HepG2 (cell line): ENCODE measurements around the gene MISP3. TPM values are rescaled to one million over a fixed set of nuclear protein-coding genes. Genes with fewer than 3 reads are reported as not detected.

Experiments used
- DNMT1 ChIP-seq: sonication (generic); formaldehyde crosslinking; IDR thresholded peaks from 2 replicates; pipeline ENCODE4 v1.5.1; 2020; ENCODE audit warnings: mild to moderate bottlenecking, missing genetic modification reagents
- ETV6 ChIP-seq: sonication (generic); formaldehyde crosslinking; conservative IDR thresholded peaks from 2 replicates; pipeline ENCODE4 v1.4.0; 2020; ENCODE audit warnings: missing genetic modification reagents
- FOSL2 ChIP-seq: sonication (generic); formaldehyde crosslinking; IDR thresholded peaks from 2 replicates; pipeline ENCODE4 v1.4.0; 2020; ENCODE audit warnings: missing genetic modification reagents
- GFI1 ChIP-seq: sonication (generic); formaldehyde crosslinking; IDR thresholded peaks from 2 replicates; pipeline ENCODE4 v1.5.0; 2020; ENCODE audit warnings: missing genetic modification reagents, mild to moderate bottlenecking, borderline replicate concordance
- HNRNPK ChIP-seq: fragments of 200-400 bp; formaldehyde crosslinking; IDR thresholded peaks from 2 replicates; pipeline ENCODE4 v1.6.1; 2018; ENCODE audit warnings: low read length, low read depth, moderate library complexity, mild to moderate bottlenecking; ENCODE audit not compliant: poor library complexity, severe bottlenecking
- IRX3 ChIP-seq: sonication (generic); formaldehyde crosslinking; IDR thresholded peaks from 2 replicates; pipeline ENCODE4 v1.8.1; 2023; ENCODE audit warnings: mild to moderate bottlenecking, low read depth, missing genetic modification reagents, borderline replicate concordance
- RORA ChIP-seq: sonication (generic); formaldehyde crosslinking; IDR thresholded peaks from 2 replicates; pipeline ENCODE4 v1.5.0; 2020; ENCODE audit warnings: mild to moderate bottlenecking, missing genetic modification reagents, moderate library complexity
- TAF15 ChIP-seq: fragments of 200-400 bp; formaldehyde crosslinking; IDR thresholded peaks from one replicate; pipeline ENCODE4 v1.6.1; 2018; ENCODE audit warnings: mild to moderate bottlenecking, low read depth, low read length; ENCODE audit not compliant: poor library complexity, severe bottlenecking
- U2AF1 ChIP-seq: fragments of 200-400 bp; formaldehyde crosslinking; optimal IDR thresholded peaks from 2 replicates; pipeline ENCODE3; 2017; ENCODE audit warnings: mild to moderate bottlenecking, low read depth, low read length
- ZEB1 ChIP-seq: IDR thresholded peaks from 2 replicates; pipeline ENCODE4 v1.6.1; 2012; ENCODE audit warnings: mild to moderate bottlenecking, low read depth, inconsistent platforms; ENCODE audit not compliant: insufficient replicate concordance
- ZMYM2 ChIP-seq: sonication (generic); formaldehyde crosslinking; IDR thresholded peaks from 2 replicates; pipeline ENCODE4 v1.8.0; 2022; ENCODE audit warnings: mild to moderate bottlenecking, missing genetic modification reagents
- ZNF263 ChIP-seq: sonication (generic); formaldehyde crosslinking; IDR thresholded peaks from 2 replicates; pipeline ENCODE4 v1.4.0; 2020; ENCODE audit warnings: missing genetic modification reagents
- ZNF329 ChIP-seq: sonication (generic); formaldehyde crosslinking; IDR thresholded peaks from 2 replicates; pipeline ENCODE4 v1.9.0; 2021; ENCODE audit warnings: low read depth, mild to moderate bottlenecking, missing genetic modification reagents
- ZNF713 ChIP-seq: sonication (generic); formaldehyde crosslinking; IDR thresholded peaks from 2 replicates; pipeline ENCODE4 v1.4.0; 2020; ENCODE audit warnings: mild to moderate bottlenecking, missing genetic modification reagents
- polyA plus RNA-seq, 8 experiments: library from polyadenylated mRNA; depleted of rRNA in 3 of 8; stranded (reverse) in 7 of 8; unstranded in 1 of 8; fragments of >200 nt; fragmentation: Illumina TruSeq in 4 of 8; extraction: Trizol in 4 of 8; gene quantifications; 2 replicates each; pipeline versions ENCODE4 v1.2.1 to v1.2.3, GENCODE V29; 2011 to 2016; ENCODE audit warnings: low read depth in 4 of 8, missing spikeins in 1 of 8, mixed read lengths in 1 of 8; ENCODE audit not compliant: insufficient read depth in 1 of 8
- total RNA-seq, 5 experiments: library from RNA; depleted of rRNA; stranded (reverse); fragments of >200 nt; fragmentation: Illumina TruSeq; extraction: Trizol; gene quantifications; 2 replicates each; pipeline ENCODE4 v1.2.3, GENCODE V29; 2016; ENCODE audit warnings: low read depth in 1 of 5
- TF ChIP-seq, protein P1 (sequence below): IDR thresholded peaks from 2 replicates; pipeline ENCODE4 v1.6.1; 2016; ENCODE audit warnings: missing compliant biosample characterization, missing genetic modification reagents, borderline replicate concordance
- TF ChIP-seq, protein P2 (sequence below): sonication (generic); formaldehyde crosslinking; IDR thresholded peaks from 2 replicates; pipeline ENCODE4 v1.8.0; 2022; ENCODE audit warnings: missing genetic modification reagents, low read depth, mild to moderate bottlenecking, borderline replicate concordance
- TF ChIP-seq, protein P3 (sequence below): fragments of 450-650 bp; IDR thresholded peaks from 2 replicates; pipeline ENCODE4 v1.6.1; 2017; ENCODE audit warnings: mild to moderate bottlenecking
- TF ChIP-seq, protein P4 (sequence below): sonication (generic); formaldehyde crosslinking; IDR thresholded peaks from 2 replicates; pipeline ENCODE4 v1.9.0; 2021; ENCODE audit warnings: mild to moderate bottlenecking, missing genetic modification reagents

The MISP3 gene
- total and polyA plus RNA-seq, 2 of the 13 experiments (the other 11 are each of a cell fraction or from before 2014, with no cell fraction given), result 2.5 to 5.4 TPM

DNA sequence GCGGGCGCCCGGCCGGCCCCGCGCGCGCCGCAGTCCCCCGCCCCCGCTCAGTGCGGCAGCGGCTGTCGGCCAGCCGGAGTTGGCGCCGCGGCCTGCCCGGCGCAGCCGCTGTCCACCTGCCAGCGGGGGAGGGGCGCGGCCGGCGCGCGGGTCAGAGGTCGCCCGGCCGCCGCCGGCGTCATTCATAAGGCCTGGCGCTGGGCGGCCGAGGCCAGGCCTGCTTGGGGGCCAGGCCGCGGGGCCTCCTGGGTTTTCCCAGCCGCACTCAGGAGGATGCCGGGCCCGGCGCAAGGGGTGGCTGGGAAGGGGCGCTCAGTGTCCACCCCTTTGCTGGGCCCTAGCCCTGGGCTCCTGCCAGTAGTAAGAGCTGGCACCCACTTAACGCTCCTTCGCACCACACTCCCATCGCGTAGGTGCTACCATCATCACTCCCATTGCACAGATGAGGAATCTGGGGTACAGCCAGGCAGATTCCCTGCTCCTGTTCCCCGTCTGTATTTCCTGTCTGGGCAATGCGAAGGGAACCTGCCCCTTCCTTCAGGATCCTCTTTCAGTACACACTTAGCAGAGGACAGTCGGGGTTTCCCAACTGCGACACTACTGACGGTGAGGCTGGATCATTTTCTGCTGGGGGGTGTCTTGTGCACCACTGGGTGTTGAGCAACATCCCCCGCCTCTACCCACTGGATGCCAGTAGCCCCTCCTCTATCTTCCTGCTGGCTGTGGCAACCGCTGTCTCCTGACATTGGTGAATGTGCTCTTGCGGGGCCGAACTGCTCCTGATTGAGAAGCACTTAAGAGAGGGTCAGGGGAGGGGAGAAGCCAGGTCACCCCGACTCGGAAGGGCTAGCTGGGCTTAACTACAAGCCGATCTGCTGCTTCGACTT is 45.8 kb downstream of the MISP3 start (continued):
- TF ChIP-seq ETV6, result no peak
- TF ChIP-seq HNRNPK, result no peak
- no peak for TF ChIP-seq TAF15
- TF ChIP-seq FOSL2 (CRISPR knock-in tag), result no peak
- TF ChIP-seq, protein P1, sequence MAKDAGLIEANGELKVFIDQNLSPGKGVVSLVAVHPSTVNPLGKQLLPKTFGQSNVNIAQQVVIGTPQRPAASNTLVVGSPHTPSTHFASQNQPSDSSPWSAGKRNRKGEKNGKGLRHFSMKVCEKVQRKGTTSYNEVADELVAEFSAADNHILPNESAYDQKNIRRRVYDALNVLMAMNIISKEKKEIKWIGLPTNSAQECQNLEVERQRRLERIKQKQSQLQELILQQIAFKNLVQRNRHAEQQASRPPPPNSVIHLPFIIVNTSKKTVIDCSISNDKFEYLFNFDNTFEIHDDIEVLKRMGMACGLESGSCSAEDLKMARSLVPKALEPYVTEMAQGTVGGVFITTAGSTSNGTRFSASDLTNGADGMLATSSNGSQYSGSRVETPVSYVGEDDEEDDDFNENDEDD (CRISPR knock-in tag), result no peak
- no peak for TF ChIP-seq U2AF1
- TF ChIP-seq DNMT1, result no peak
- TF ChIP-seq ZNF329 (CRISPR knock-in tag), result 0 out of 2 replicates have a peak, but pooled peaks have one; percentile 66
- no peak for TF ChIP-seq ZNF263 (CRISPR knock-in tag)
- TF ChIP-seq, protein P2, sequence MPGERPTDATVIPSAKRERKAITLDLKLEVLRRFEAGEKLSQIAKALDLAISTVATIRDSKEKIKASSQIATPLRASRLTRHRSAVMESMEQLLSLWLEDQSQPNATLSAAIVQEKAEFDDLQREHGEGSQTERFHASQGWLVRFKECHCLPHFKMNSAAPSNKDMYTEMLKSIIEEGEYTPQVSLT (CRISPR knock-in tag), result no peak
- no peak for TF ChIP-seq GFI1 (CRISPR knock-in tag)
- no peak for TF ChIP-seq RORA (CRISPR knock-in tag)
- TF ChIP-seq, protein P3, sequence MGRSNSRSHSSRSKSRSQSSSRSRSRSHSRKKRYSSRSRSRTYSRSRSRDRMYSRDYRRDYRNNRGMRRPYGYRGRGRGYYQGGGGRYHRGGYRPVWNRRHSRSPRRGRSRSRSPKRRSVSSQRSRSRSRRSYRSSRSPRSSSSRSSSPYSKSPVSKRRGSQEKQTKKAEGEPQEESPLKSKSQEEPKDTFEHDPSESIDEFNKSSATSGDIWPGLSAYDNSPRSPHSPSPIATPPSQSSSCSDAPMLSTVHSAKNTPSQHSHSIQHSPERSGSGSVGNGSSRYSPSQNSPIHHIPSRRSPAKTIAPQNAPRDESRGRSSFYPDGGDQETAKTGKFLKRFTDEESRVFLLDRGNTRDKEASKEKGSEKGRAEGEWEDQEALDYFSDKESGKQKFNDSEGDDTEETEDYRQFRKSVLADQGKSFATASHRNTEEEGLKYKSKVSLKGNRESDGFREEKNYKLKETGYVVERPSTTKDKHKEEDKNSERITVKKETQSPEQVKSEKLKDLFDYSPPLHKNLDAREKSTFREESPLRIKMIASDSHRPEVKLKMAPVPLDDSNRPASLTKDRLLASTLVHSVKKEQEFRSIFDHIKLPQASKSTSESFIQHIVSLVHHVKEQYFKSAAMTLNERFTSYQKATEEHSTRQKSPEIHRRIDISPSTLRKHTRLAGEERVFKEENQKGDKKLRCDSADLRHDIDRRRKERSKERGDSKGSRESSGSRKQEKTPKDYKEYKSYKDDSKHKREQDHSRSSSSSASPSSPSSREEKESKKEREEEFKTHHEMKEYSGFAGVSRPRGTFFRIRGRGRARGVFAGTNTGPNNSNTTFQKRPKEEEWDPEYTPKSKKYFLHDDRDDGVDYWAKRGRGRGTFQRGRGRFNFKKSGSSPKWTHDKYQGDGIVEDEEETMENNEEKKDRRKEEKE, result no peak
- no peak for TF ChIP-seq ZNF713 (CRISPR knock-in tag)
- no peak for TF ChIP-seq IRX3
- TF ChIP-seq, protein P4, sequence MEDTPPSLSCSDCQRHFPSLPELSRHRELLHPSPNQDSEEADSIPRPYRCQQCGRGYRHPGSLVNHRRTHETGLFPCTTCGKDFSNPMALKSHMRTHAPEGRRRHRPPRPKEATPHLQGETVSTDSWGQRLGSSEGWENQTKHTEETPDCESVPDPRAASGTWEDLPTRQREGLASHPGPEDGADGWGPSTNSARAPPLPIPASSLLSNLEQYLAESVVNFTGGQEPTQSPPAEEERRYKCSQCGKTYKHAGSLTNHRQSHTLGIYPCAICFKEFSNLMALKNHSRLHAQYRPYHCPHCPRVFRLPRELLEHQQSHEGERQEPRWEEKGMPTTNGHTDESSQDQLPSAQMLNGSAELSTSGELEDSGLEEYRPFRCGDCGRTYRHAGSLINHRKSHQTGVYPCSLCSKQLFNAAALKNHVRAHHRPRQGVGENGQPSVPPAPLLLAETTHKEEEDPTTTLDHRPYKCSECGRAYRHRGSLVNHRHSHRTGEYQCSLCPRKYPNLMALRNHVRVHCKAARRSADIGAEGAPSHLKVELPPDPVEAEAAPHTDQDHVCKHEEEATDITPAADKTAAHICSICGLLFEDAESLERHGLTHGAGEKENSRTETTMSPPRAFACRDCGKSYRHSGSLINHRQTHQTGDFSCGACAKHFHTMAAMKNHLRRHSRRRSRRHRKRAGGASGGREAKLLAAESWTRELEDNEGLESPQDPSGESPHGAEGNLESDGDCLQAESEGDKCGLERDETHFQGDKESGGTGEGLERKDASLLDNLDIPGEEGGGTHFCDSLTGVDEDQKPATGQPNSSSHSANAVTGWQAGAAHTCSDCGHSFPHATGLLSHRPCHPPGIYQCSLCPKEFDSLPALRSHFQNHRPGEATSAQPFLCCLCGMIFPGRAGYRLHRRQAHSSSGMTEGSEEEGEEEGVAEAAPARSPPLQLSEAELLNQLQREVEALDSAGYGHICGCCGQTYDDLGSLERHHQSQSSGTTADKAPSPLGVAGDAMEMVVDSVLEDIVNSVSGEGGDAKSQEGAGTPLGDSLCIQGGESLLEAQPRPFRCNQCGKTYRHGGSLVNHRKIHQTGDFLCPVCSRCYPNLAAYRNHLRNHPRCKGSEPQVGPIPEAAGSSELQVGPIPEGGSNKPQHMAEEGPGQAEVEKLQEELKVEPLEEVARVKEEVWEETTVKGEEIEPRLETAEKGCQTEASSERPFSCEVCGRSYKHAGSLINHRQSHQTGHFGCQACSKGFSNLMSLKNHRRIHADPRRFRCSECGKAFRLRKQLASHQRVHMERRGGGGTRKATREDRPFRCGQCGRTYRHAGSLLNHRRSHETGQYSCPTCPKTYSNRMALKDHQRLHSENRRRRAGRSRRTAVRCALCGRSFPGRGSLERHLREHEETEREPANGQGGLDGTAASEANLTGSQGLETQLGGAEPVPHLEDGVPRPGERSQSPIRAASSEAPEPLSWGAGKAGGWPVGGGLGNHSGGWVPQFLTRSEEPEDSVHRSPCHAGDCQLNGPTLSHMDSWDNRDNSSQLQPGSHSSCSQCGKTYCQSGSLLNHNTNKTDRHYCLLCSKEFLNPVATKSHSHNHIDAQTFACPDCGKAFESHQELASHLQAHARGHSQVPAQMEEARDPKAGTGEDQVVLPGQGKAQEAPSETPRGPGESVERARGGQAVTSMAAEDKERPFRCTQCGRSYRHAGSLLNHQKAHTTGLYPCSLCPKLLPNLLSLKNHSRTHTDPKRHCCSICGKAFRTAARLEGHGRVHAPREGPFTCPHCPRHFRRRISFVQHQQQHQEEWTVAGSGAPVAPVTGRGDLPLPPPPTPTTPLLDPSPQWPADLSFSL, result no peak
- no peak for TF ChIP-seq ZMYM2 (CRISPR knock-in tag)
- TF ChIP-seq ZEB1, result no peak
